GM19035 (cell line): Measurements from ENCODE around the gene WFDC1.

Experiments used
- ATAC-seq: cut with Tn5 transposase; IDR thresholded peaks from one replicate; pipeline ENCODE4 v1.9.1; 2021; ENCODE audit not compliant: unreplicated experiment

Gene WFDC1

GRCh38 chr16:84349862-84350684 is 55.4 kb downstream of the WFDC1 start:
- ATAC-seq, result no peak

GRCh38 chr16:84350685-84351400 is 56.2 kb downstream of the WFDC1 start:
- ATAC-seq, result no peak

GRCh38 chr16:84351630-84352029 is 57.0 kb downstream of the WFDC1 start:
- no peak for ATAC-seq

GRCh38 chr16:84354306-84354705 is 59.6 kb downstream of the WFDC1 start:
- ATAC-seq, result no peak

GRCh38 chr16:84355149-84355548 is 60.5 kb downstream of the WFDC1 start:
- no peak for ATAC-seq

GRCh38 chr16:84356176-84356575 is 61.5 kb downstream of the WFDC1 start:
- no peak for ATAC-seq

GRCh38 chr16:84356591-84357116 is 62.0 kb downstream of the WFDC1 start:
- ATAC-seq, result no peak

GRCh38 chr16:84357191-84357651 is 62.5 kb downstream of the WFDC1 start:
- no peak for ATAC-seq

- ATAC-seq, result no peak
Observed at GRCh38 chr16:84358601-84359295, 64.1 kb downstream of the WFDC1 start.

- ATAC-seq, result no peak
Observed at GRCh38 chr16:84359326-84359725, 64.6 kb downstream of the WFDC1 start.

GRCh38 chr16:84360170-84360569 is 65.5 kb downstream of the WFDC1 start:
- no peak for ATAC-seq

- no peak for ATAC-seq
Observed at GRCh38 chr16:84360748-84361147, 66.1 kb downstream of the WFDC1 start.

GRCh38 chr16:84361546-84361945 is 66.9 kb downstream of the WFDC1 start:
- no peak for ATAC-seq

GRCh38 chr16:84362471-84362941 is 67.8 kb downstream of the WFDC1 start:
- ATAC-seq, result no peak

GRCh38 chr16:84366208-84366607 is 71.5 kb downstream of the WFDC1 start:
- ATAC-seq, result no peak

GRCh38 chr16:84367297-84367680 is 72.6 kb downstream of the WFDC1 start:
- ATAC-seq, result no peak

- no peak for ATAC-seq
Observed at GRCh38 chr16:84367750-84368307, 73.2 kb downstream of the WFDC1 start.

GRCh38 chr16:84368308-84368996 is 73.8 kb downstream of the WFDC1 start, which contains the start of gene ATP2C2:
TSS of gene ATP2C2 (plus strand) at chr16:84368538. CDS start at chr16:84368616, 78 bp downstream.
- ATAC-seq, result no peak

- ATAC-seq, result no peak
Observed at GRCh38 chr16:84369105-84369504, 74.4 kb downstream of the WFDC1 start.

GRCh38 chr16:84369938-84370627 is 75.4 kb downstream of the WFDC1 start:
- ATAC-seq, result no peak
